Stomach (tissue), 4 donors: Measurements from ENCODE around the gene TCF3.

Experiments used
- CTCF ChIP-seq, 7 experiments: fragments of 450-650 bp in 4 of 7; fragments of 200-600 bp in 3 of 7; sonication (generic) in 3 of 7; IDR thresholded peaks; one replicate each; pipeline ENCODE4 v1.5.1; 2016 to 2019; ENCODE audit warnings: antibody characterized with exemption in 7 of 7, control low read depth in 2 of 7, mild to moderate bottlenecking in 1 of 7
- EP300 ChIP-seq: sonication (generic); formaldehyde crosslinking; IDR thresholded peaks from one replicate; pipeline ENCODE4 v1.6.1; 2017; ENCODE audit warnings: antibody characterized with exemption
- POLR2A ChIP-seq, 4 donors: fragments of 450-650 bp; IDR thresholded peaks; one replicate each; pipeline ENCODE4 v1.6.1; 2016; ENCODE audit warnings: antibody characterized with exemption in 4 of 4, control low read depth in 2 of 4, mild to moderate bottlenecking in 1 of 4, moderate library complexity in 1 of 4
- POLR2AphosphoS5 ChIP-seq, 3 donors: sonication (generic); formaldehyde crosslinking; IDR thresholded peaks; one replicate each; pipeline ENCODE4 v1.6.1; 2016; ENCODE audit warnings: antibody characterized with exemption in 3 of 3

GRCh38 chr19:1672769-1673644 lies 20.6 kb upstream of the TCF3 start:
- TF ChIP-seq CTCF (IDR thresholded peaks at IDR 0.05): no peak
- no peak for TF ChIP-seq EP300
- no peak for TF ChIP-seq POLR2AphosphoS5 (IDR thresholded peaks at IDR 0.05)
- no peak for TF ChIP-seq POLR2A (IDR thresholded peaks at IDR 0.05)
